Mesendoderm (in vitro differentiated cells): Measurements from ENCODE around the gene PARD3.

ENCODE experiments used
- DNase-seq: peaks from one replicate; pipeline ENCODE4 v3.0.0; 2013
- H2AK5ac ChIP-seq: 2 replicates; pipeline ENCODE4 v1.6.1; 2013; ENCODE audit warnings: low read length, inconsistent platforms
- H2BK120ac ChIP-seq: 2 replicates; pipeline ENCODE4 v1.6.1; 2013; ENCODE audit warnings: low read depth, mild to moderate bottlenecking, low read length, moderate library complexity, mixed read lengths
- H2BK15ac ChIP-seq: replicated peaks from 2 replicates; pipeline ENCODE4 v1.6.1; 2013; ENCODE audit warnings: low read depth, mild to moderate bottlenecking, moderate library complexity
- H2BK5ac ChIP-seq: 2 replicates; pipeline ENCODE4 v1.6.1; 2013; ENCODE audit warnings: low read length, inconsistent platforms
- H3K18ac ChIP-seq: 2 replicates; pipeline ENCODE4 v1.6.1; 2013; ENCODE audit warnings: mild to moderate bottlenecking, low read length, mixed read lengths
- H3K23ac ChIP-seq: one replicate; pipeline ENCODE4 v1.6.1; 2013; ENCODE audit warnings: low read length
- H3K27ac ChIP-seq: 2 replicates; pipeline ENCODE4 v1.5.1; 2013; ENCODE audit warnings: low read depth, mild to moderate bottlenecking, inconsistent platforms, low read length, moderate library complexity
- H3K27me3 ChIP-seq: 2 replicates; pipeline ENCODE4 v1.6.1; 2013; ENCODE audit warnings: low read length, control low read depth, mild to moderate bottlenecking, inconsistent platforms; ENCODE audit not compliant: insufficient read depth, poor library complexity
- H3K36me3 ChIP-seq: 2 replicates; pipeline ENCODE4 v1.6.1; 2013; ENCODE audit warnings: low read length, inconsistent platforms; ENCODE audit not compliant: control insufficient read depth, insufficient read depth
- H3K4ac ChIP-seq: one replicate; pipeline ENCODE4 v1.6.1; 2013; ENCODE audit warnings: low read depth, mild to moderate bottlenecking, low read length, moderate library complexity
- H3K4me1 ChIP-seq: 2 replicates; pipeline ENCODE4 v1.6.1; 2013; ENCODE audit warnings: low read depth, low read length, inconsistent platforms; ENCODE audit not compliant: control insufficient read depth
- H3K4me2 ChIP-seq: 2 replicates; pipeline ENCODE4 v1.6.1; 2013; ENCODE audit warnings: low read length
- H3K4me3 ChIP-seq: 2 replicates; pipeline ENCODE4 v1.5.1; 2013; ENCODE audit warnings: mild to moderate bottlenecking, low read length
- H3K56ac ChIP-seq: one replicate; pipeline ENCODE4 v1.6.1; 2013; ENCODE audit warnings: low read length
- H3K79me1 ChIP-seq: 2 replicates; pipeline ENCODE4 v1.6.1; 2013; ENCODE audit warnings: low read length, inconsistent platforms
- H3K79me2 ChIP-seq: 2 replicates; pipeline ENCODE4 v1.6.1; 2013; ENCODE audit warnings: mild to moderate bottlenecking, low read length; ENCODE audit not compliant: control insufficient read depth, insufficient read depth
- H3K9ac ChIP-seq: 2 replicates; pipeline ENCODE4 v1.6.1; 2013; ENCODE audit warnings: low read length, inconsistent platforms
- H4K5ac ChIP-seq: one replicate; pipeline ENCODE4 v1.6.1; 2013; ENCODE audit warnings: low read length
- H4K8ac ChIP-seq: one replicate; pipeline ENCODE4 v1.6.1; 2013; ENCODE audit warnings: low read depth, mild to moderate bottlenecking, control low read depth, low read length, moderate library complexity
- WGBS: extraction: QIAGEN DNeasy Blood & Tissue Kit; methylation state at CpG from one replicate; pipeline ENCODE4 v1.1.7; 2013; ENCODE audit warnings: low lambda C conversion rate, missing lambda C conversion rate; ENCODE audit not compliant: insufficient coverage; ENCODE audit errors: extremely low coverage; 5-methylcytosine and 5-hydroxymethylcytosine counted together

The PARD3 gene

GRCh38 chr10:34420273-34420672 is 394.8 kb downstream of the PARD3 start:
- no peak overlapping the region for H3K9ac ChIP-seq
- H3K23ac ChIP-seq, result no peak overlapping the region
- no peaks in the 10 kb centered on the region for H3K36me3 ChIP-seq
- no CpG with 5 or more reads among the region's 3 CpGs for WGBS
- H3K27ac ChIP-seq, result no peak overlapping the region
- H4K8ac ChIP-seq, result no peak overlapping the region
- no peak overlapping the region for H3K4ac ChIP-seq
- no peak overlapping the region for H2BK120ac ChIP-seq
- no peak overlapping the region for H3K56ac ChIP-seq
- no peak overlapping the region for H2BK5ac ChIP-seq
- H2AK5ac ChIP-seq, result no peak overlapping the region
- no peak overlapping the region for H4K5ac ChIP-seq
- no peak for DNase-seq
- no peak overlapping the region for H2BK15ac ChIP-seq
- no peak overlapping the region for H3K4me2 ChIP-seq
- no peaks in the 10 kb centered on the region for H3K27me3 ChIP-seq
- H3K4me1 ChIP-seq, result peaks cover 2% of the 10 kb centered on the region
- H3K79me1 ChIP-seq, result no peaks in the 10 kb centered on the region
- no peak overlapping the region for H3K4me3 ChIP-seq
- H3K79me2 ChIP-seq, result no peaks in the 10 kb centered on the region
- no peak overlapping the region for H3K18ac ChIP-seq

- no peak overlapping the region for H3K18ac ChIP-seq
- H4K8ac ChIP-seq, result no peak overlapping the region
- no peak for DNase-seq
- H3K23ac ChIP-seq, result no peak overlapping the region
- H2AK5ac ChIP-seq, result no peak overlapping the region
- H3K9ac ChIP-seq, result no peak overlapping the region
- H3K79me2 ChIP-seq, result no peaks in the 10 kb centered on the region
- no peaks in the 10 kb centered on the region for H3K27me3 ChIP-seq
- no peaks in the 10 kb centered on the region for H3K36me3 ChIP-seq
- H3K4me3 ChIP-seq, result no peak overlapping the region
- no peak overlapping the region for H2BK120ac ChIP-seq
- no peak overlapping the region for H3K27ac ChIP-seq
- no peak overlapping the region for H3K4me2 ChIP-seq
- H2BK15ac ChIP-seq, result no peak overlapping the region
- no peak overlapping the region for H4K5ac ChIP-seq
- no peaks in the 10 kb centered on the region for H3K4me1 ChIP-seq
- H2BK5ac ChIP-seq, result no peak overlapping the region
- WGBS, result no CpG with 5 or more reads among the region's 4 CpGs
- H3K56ac ChIP-seq, result no peak overlapping the region
- no peaks in the 10 kb centered on the region for H3K79me1 ChIP-seq
- H3K4ac ChIP-seq, result no peak overlapping the region
Measured at GRCh38 chr10:34415039-34415438, 400.1 kb downstream of the PARD3 start.

GRCh38 chr10:34413756-34414587 is 401.1 kb downstream of the PARD3 start:
- H2BK15ac ChIP-seq, result no peak overlapping the region
- no peak overlapping the region for H2BK120ac ChIP-seq
- no CpG with 5 or more reads among the region's 11 CpGs for WGBS
- H3K23ac ChIP-seq, result no peak overlapping the region
- no peaks in the 10 kb centered on the region for H3K27me3 ChIP-seq
- H3K9ac ChIP-seq, result no peak overlapping the region
- no peak overlapping the region for H2BK5ac ChIP-seq
- H3K79me2 ChIP-seq, result no peaks in the 10 kb centered on the region
- no peak overlapping the region for H3K4me3 ChIP-seq
- no peak overlapping the region for H3K4ac ChIP-seq
- no peak overlapping the region for H3K27ac ChIP-seq
- H4K5ac ChIP-seq, result no peak overlapping the region
- no peak for DNase-seq
- H3K4me2 ChIP-seq, result no peak overlapping the region
- H2AK5ac ChIP-seq, result no peak overlapping the region
- H3K56ac ChIP-seq, result no peak overlapping the region
- no peaks in the 10 kb centered on the region for H3K36me3 ChIP-seq
- no peak overlapping the region for H4K8ac ChIP-seq
- H3K4me1 ChIP-seq, result no peaks in the 10 kb centered on the region
- no peaks in the 10 kb centered on the region for H3K79me1 ChIP-seq
- no peak overlapping the region for H3K18ac ChIP-seq

- Histone ChIP-seq H3K36me3 (no peaks in the 10 kb centered on the region), H3K79me2 (no peaks in the 10 kb centered on the region), H4K8ac (no peak overlapping the region), H3K4me2 (no peak overlapping the region), H2AK5ac (no peak overlapping the region), H3K27me3 (no peaks in the 10 kb centered on the region), H3K23ac (no peak overlapping the region), H3K4me3 (no peak overlapping the region), H4K5ac (no peak overlapping the region), H3K27ac (no peak overlapping the region), H2BK120ac (no peak overlapping the region), H2BK15ac (no peak overlapping the region), H3K56ac (no peak overlapping the region), H2BK5ac (no peak overlapping the region), H3K9ac (no peak overlapping the region), H3K18ac (no peak overlapping the region), H3K4ac (no peak overlapping the region), H3K4me1 (no peaks in the 10 kb centered on the region), H3K79me1 (no peaks in the 10 kb centered on the region)
- peak; percentile 78 for DNase-seq
- no CpG with 5 or more reads among the region's 3 CpGs for WGBS
Measured at GRCh38 chr10:34413214-34413613, 401.9 kb downstream of the PARD3 start.

GRCh38 chr10:34408956-34409355 is 406.1 kb downstream of the PARD3 start:
- H3K23ac ChIP-seq, result no peak overlapping the region
- no peaks in the 10 kb centered on the region for H3K79me2 ChIP-seq
- WGBS, result no CpG with 5 or more reads among the region's 3 CpGs

GRCh38 chr10:34408381-34408780 is 406.7 kb downstream of the PARD3 start:
- no peak overlapping the region for H3K9ac ChIP-seq
- H2BK5ac ChIP-seq, result no peak overlapping the region
- H2BK120ac ChIP-seq, result no peak overlapping the region
- H3K4ac ChIP-seq, result no peak overlapping the region
- no peak overlapping the region for H4K5ac ChIP-seq
- no peak overlapping the region for H3K4me2 ChIP-seq
- H3K27ac ChIP-seq, result no peak overlapping the region
- no peak for DNase-seq
- no peaks in the 10 kb centered on the region for H3K36me3 ChIP-seq
- no peak overlapping the region for H2BK15ac ChIP-seq
- H3K23ac ChIP-seq, result no peak overlapping the region
- no CpG with 5 or more reads among the region's 2 CpGs for WGBS
- peaks cover 2% of the 10 kb centered on the region for H3K79me1 ChIP-seq
- no peak overlapping the region for H3K18ac ChIP-seq
- no peak overlapping the region for H3K4me3 ChIP-seq
- no peak overlapping the region for H3K56ac ChIP-seq
- no peaks in the 10 kb centered on the region for H3K79me2 ChIP-seq
- no peak overlapping the region for H2AK5ac ChIP-seq
- H3K27me3 ChIP-seq, result no peaks in the 10 kb centered on the region
- no peaks in the 10 kb centered on the region for H3K4me1 ChIP-seq
- H4K8ac ChIP-seq, result no peak overlapping the region

More at GRCh38 chr10:34408956-34409355, 406.1 kb downstream of the PARD3 start:
- H3K18ac ChIP-seq, result no peak overlapping the region
- no peak overlapping the region for H3K4me3 ChIP-seq
- no peak overlapping the region for H3K27ac ChIP-seq
- H3K4me2 ChIP-seq, result no peak overlapping the region
- no peak for DNase-seq
- H2AK5ac ChIP-seq, result no peak overlapping the region
- no peak overlapping the region for H3K56ac ChIP-seq
- no peak overlapping the region for H2BK5ac ChIP-seq
- no peaks in the 10 kb centered on the region for H3K27me3 ChIP-seq
- peaks cover under 1% of the 10 kb centered on the region for H3K79me1 ChIP-seq
- no peak overlapping the region for H4K5ac ChIP-seq
- H2BK15ac ChIP-seq, result no peak overlapping the region
- H3K36me3 ChIP-seq, result no peaks in the 10 kb centered on the region
- H3K4ac ChIP-seq, result no peak overlapping the region
- H2BK120ac ChIP-seq, result no peak overlapping the region
- H3K4me1 ChIP-seq, result no peaks in the 10 kb centered on the region
- no peak overlapping the region for H3K9ac ChIP-seq
- no peak overlapping the region for H4K8ac ChIP-seq
